ENCODE measurements around the gene ETFBKMT.

DNA sequence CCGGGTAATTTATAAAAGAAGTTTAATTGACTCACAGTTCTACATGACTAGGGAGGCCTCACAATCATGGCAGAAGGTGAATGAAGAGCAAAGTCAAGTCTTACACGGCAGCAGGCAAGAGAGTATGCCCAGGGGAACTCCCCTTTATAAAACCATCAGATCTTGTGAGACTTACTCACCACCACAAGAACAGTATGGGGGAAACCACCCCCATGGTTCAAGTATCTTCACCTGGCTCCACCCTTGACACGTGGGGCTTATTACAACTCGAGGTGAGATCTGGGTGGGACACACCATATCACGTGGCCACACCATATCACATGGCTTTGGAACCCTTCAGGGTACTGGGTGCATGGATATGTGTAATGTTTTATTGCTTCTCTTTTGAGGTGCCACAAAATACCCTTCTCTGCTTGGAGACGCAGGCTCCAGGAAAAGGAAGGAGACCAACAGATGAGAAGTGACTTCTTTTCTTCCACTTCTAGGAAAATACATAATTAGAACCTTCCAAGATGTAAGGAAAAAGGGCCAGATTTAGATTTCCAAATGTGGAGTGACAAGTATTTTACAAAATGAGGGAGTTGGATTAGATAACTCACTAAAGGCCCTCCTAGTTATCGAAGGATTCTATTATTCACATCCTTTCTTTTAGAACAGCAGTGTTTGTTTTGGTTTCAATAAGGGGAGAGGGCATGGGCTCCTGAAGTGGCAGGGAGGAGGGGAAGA is 33.1 kb upstream of the ETFBKMT start:
- no peak for TF ChIP-seq POLR2A (IDR thresholded peaks at IDR 0.05)
- TF ChIP-seq, protein P1, sequence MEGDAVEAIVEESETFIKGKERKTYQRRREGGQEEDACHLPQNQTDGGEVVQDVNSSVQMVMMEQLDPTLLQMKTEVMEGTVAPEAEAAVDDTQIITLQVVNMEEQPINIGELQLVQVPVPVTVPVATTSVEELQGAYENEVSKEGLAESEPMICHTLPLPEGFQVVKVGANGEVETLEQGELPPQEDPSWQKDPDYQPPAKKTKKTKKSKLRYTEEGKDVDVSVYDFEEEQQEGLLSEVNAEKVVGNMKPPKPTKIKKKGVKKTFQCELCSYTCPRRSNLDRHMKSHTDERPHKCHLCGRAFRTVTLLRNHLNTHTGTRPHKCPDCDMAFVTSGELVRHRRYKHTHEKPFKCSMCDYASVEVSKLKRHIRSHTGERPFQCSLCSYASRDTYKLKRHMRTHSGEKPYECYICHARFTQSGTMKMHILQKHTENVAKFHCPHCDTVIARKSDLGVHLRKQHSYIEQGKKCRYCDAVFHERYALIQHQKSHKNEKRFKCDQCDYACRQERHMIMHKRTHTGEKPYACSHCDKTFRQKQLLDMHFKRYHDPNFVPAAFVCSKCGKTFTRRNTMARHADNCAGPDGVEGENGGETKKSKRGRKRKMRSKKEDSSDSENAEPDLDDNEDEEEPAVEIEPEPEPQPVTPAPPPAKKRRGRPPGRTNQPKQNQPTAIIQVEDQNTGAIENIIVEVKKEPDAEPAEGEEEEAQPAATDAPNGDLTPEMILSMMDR (IDR thresholded peaks at IDR 0.05), result no peak
